Measurements from ENCODE around the gene DOCK10.

GRCh38 chr2:225009768-225010167, 32.5 kb downstream of the DOCK10 start:
- TF ChIP-seq CTCF (conservative IDR thresholded peaks at IDR 0.05; ENCODE audit: low read length): no peak
- no peak for TF ChIP-seq EZH2phosphoT487 (IDR thresholded peaks at IDR 0.05; ENCODE audit: borderline replicate concordance, low read depth, low read length)
